Measurements from ENCODE around the gene E2F6. TPM values are rescaled to one million over a fixed set of nuclear protein-coding genes. Genes with fewer than 3 reads are reported as not detected.

E2F6 gene
- total and polyA plus RNA-seq, 2 donors from 2014 or later = 7.8 to 12.7 TPM

DNA sequence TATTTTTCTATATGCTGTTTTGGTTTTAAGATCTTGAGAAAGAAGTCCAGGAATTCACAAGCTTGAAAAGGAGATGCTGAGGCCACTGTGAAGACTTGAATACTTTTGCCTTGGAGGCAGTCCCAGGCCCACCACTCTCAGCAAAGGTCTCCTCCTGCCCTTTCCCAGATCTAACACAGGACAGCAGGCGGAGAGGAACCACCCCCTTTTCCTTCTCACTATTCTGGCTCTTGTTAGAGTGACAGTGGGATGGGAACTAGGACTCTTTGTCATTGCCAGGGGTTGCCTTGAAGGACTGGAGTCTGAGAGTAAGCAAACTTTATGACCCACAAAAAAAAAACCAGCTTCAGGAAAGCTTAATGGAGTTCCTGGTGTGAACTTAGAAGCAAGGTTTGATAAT, 54.7 kb downstream of the E2F6 start:
- no peak overlapping the region for H3K27ac ChIP-seq (ENCODE audit: low read depth in 2 of 2, low read length in 2 of 2)
- H3K27me3 ChIP-seq (ENCODE audit: control insufficient read depth, insufficient read depth, low read length) = no peaks in the 10 kb centered on the region
- DNase-seq = no peak
- no peaks in the 10 kb centered on the region for H3K9me3 ChIP-seq (ENCODE audit: control insufficient read depth in 2 of 3, insufficient read depth in 1 of 3, low read length in 3 of 3)
- intact Hi-C loops (cut with DNase I) = loop anchor here (10.0 kb wide), 1 partner anchor 176 kb away; no protein-coding TSS in a partner anchor
- no peaks in the 10 kb centered on the region for H3K36me3 ChIP-seq (ENCODE audit: control insufficient read depth in 2 of 3, insufficient read depth in 3 of 3, low read length in 3 of 3)
- H3K4me3 ChIP-seq (ENCODE audit: low read length in 3 of 3) = peak overlapping the region in 1 of 3 donors; percentile 65
- peak overlapping the region in 1 of 3 donors; percentile 10 for H3K9ac ChIP-seq (ENCODE audit: low read length in 3 of 3)
- TF ChIP-seq, protein P1, sequence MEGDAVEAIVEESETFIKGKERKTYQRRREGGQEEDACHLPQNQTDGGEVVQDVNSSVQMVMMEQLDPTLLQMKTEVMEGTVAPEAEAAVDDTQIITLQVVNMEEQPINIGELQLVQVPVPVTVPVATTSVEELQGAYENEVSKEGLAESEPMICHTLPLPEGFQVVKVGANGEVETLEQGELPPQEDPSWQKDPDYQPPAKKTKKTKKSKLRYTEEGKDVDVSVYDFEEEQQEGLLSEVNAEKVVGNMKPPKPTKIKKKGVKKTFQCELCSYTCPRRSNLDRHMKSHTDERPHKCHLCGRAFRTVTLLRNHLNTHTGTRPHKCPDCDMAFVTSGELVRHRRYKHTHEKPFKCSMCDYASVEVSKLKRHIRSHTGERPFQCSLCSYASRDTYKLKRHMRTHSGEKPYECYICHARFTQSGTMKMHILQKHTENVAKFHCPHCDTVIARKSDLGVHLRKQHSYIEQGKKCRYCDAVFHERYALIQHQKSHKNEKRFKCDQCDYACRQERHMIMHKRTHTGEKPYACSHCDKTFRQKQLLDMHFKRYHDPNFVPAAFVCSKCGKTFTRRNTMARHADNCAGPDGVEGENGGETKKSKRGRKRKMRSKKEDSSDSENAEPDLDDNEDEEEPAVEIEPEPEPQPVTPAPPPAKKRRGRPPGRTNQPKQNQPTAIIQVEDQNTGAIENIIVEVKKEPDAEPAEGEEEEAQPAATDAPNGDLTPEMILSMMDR (IDR thresholded peaks at IDR 0.05; ENCODE audit: borderline replicate concordance, extremely low read depth, insufficient read depth) = no peak
- peaks cover 0 to 8% (median 5%) of the 10 kb centered on the region in 3 donors for H3K4me1 ChIP-seq (ENCODE audit: control insufficient read depth in 2 of 3, insufficient read depth in 2 of 3, low read depth in 1 of 3, low read length in 3 of 3)
- FAIRE-seq = no peak

DNA sequence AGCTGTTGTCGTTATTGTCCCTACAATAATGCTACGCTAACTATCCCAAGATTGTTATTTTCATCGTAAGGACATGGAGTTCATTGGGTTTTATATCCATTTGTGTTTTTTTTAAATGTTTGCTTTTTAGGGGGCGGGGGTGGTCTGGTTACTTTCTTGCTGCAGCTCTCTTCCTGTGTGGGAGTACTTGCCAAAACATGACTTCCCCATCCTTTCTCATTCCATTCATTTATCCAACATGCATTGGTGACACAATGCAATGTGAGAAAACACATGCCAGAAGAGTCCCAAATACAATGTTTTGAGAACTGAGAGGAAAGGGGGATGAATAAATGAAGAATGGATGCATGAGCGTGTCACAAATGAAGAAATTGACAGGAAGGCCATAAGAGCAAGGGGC, 55.9 kb downstream of the E2F6 start:
- Histone ChIP-seq H3K4me3 (ENCODE audit: low read length in 3 of 3) (no peak overlapping the region), H3K4me1 (ENCODE audit: control insufficient read depth in 2 of 3, insufficient read depth in 2 of 3, low read depth in 1 of 3, low read length in 3 of 3) (peaks cover 0 to 8% (median 5%) of the 10 kb centered on the region in 3 donors), H3K36me3 (ENCODE audit: control insufficient read depth in 2 of 3, insufficient read depth in 3 of 3, low read length in 3 of 3) (no peaks in the 10 kb centered on the region), H3K9me3 (ENCODE audit: control insufficient read depth in 2 of 3, insufficient read depth in 1 of 3, low read length in 3 of 3) (no peaks in the 10 kb centered on the region), H3K27ac (ENCODE audit: low read depth in 2 of 2, low read length in 2 of 2) (no peak overlapping the region), H3K9ac (ENCODE audit: low read length in 3 of 3) (no peak overlapping the region), H3K27me3 (ENCODE audit: control insufficient read depth, insufficient read depth, low read length) (no peaks in the 10 kb centered on the region)
- FAIRE-seq = no peak
- TF ChIP-seq, protein P1 (IDR thresholded peaks at IDR 0.05; ENCODE audit: borderline replicate concordance, extremely low read depth, insufficient read depth) = no peak
- intact Hi-C loops (cut with DNase I) = loop anchor here (10.0 kb wide), 1 partner anchor 175 kb away; no protein-coding TSS in a partner anchor
- peak in 2 of 5 donors; percentile 29 to 48 for DNase-seq

DNA sequence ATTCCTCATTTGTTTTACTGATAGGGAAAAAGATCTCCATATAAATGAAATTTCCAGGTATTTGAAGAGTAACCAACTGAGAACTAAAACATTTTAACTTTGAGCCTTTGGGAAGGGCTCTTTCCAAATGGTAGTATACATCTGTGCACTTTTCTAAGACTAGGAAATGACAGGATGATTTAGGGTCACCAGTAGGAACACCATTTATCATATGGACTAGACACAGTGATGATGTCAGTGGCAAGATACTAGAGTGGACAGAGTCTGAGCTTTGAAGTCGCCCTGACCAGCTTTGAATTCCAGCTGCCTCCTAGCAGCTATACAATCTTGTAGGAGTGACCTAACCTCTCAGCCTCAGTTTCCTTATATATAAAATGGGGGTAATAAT, 56.4 kb downstream of the E2F6 start:
- intact Hi-C loops (cut with DNase I) = no loop called here
- no peaks in the 10 kb centered on the region for H3K27me3 ChIP-seq (ENCODE audit: control insufficient read depth, insufficient read depth, low read length)
- no peak overlapping the region for H3K4me3 ChIP-seq (ENCODE audit: low read length in 3 of 3)
- no peaks in the 10 kb centered on the region for H3K9me3 ChIP-seq (ENCODE audit: control insufficient read depth in 2 of 3, insufficient read depth in 1 of 3, low read length in 3 of 3)
- H3K27ac ChIP-seq (ENCODE audit: low read depth in 2 of 2, low read length in 2 of 2) = no peak overlapping the region
- H3K36me3 ChIP-seq (ENCODE audit: control insufficient read depth in 2 of 3, insufficient read depth in 3 of 3, low read length in 3 of 3) = no peaks in the 10 kb centered on the region
- FAIRE-seq (no peak), DNase-seq (no peak)
- TF ChIP-seq, protein P1 (IDR thresholded peaks at IDR 0.05; ENCODE audit: borderline replicate concordance, extremely low read depth, insufficient read depth) = no peak
- H3K9ac ChIP-seq (ENCODE audit: low read length in 3 of 3) = no peak overlapping the region
- H3K4me1 ChIP-seq (ENCODE audit: control insufficient read depth in 2 of 3, insufficient read depth in 2 of 3, low read depth in 1 of 3, low read length in 3 of 3) = peaks cover 0 to 8% (median 5%) of the 10 kb centered on the region in 3 donors
